ENCODE results near the gene RECQL5. TPM values are rescaled to one million over a fixed set of nuclear protein-coding genes. Genes with fewer than 3 reads are reported as not detected.

Gene RECQL5
- polyA plus RNA-seq, 1 donor (not counting 4 experiments of a cell fraction or from before 2014, with no cell fraction given), result 11.9 TPM

- TF ChIP-seq EZH2 (IDR thresholded peaks at IDR 0.05; ENCODE audit: low read length) (no peak), CTCF (optimal IDR thresholded peaks at IDR 0.05 in 1 of 3, IDR thresholded peaks at IDR 0.05 in 1 of 3, conservative IDR thresholded peaks at IDR 0.05 in 1 of 3; ENCODE audit: extremely low read depth in 1 of 3, insufficient read depth in 2 of 3, low read length in 3 of 3) (no peak)
- Histone ChIP-seq H3K27ac (ENCODE audit: control insufficient read depth, insufficient read depth, low read length) (no peak overlapping the region), H3K4me1 (ENCODE audit: control insufficient read depth, extremely low read depth, insufficient read depth, low read length) (no peaks in the 10 kb centered on the region), H3K4me3 (ENCODE audit: control insufficient read depth in 2 of 3, extremely low read depth in 1 of 3, insufficient read depth in 2 of 3, low read depth in 1 of 3, low read length in 3 of 3) (no peak overlapping the region), H3K27me3 (ENCODE audit: control insufficient read depth, extremely low read depth, insufficient read depth, low read length) (peaks cover 11% of the 10 kb centered on the region), H3K4me2 (ENCODE audit: control insufficient read depth, extremely low read depth, insufficient read depth, low read depth, low read length) (no peak overlapping the region), H3K9me1 (ENCODE audit: control insufficient read depth, extremely low read depth, insufficient read depth, low read length) (no peaks in the 10 kb centered on the region), H3K9me3 (ENCODE audit: control insufficient read depth, low read depth, low read length) (no peaks in the 10 kb centered on the region), H4K20me1 (ENCODE audit: control insufficient read depth, extremely low read depth, insufficient read depth, low read length) (no peaks in the 10 kb centered on the region), H3K79me2 (ENCODE audit: control insufficient read depth, insufficient read depth, low read length) (no peaks in the 10 kb centered on the region), H3K9ac (ENCODE audit: control insufficient read depth, extremely low read depth, insufficient read depth, low read length) (no peak overlapping the region), H3K36me3 (ENCODE audit: control insufficient read depth in 2 of 2, extremely low read depth in 1 of 2, insufficient read depth in 2 of 2, low read length in 2 of 2) (no peaks in the 10 kb centered on the region), H2AFZ (ENCODE audit: control insufficient read depth, low read length) (no peak overlapping the region)
- DNase-seq (ENCODE audit: low read depth, low spot score) (no peak), FAIRE-seq (no peak)
- dilution Hi-C loops (cut with MboI; ENCODE audit: extremely low pct_ligation_motif_present, low sequenced_read_pairs), result no loop called here
These were observed 52.2 kb downstream of the RECQL5 start for GRCh38 chr17:75614556-75615270.

GRCh38 chr17:75614006-75614405 is 52.9 kb downstream of the RECQL5 start:
- Histone ChIP-seq H3K27me3 (ENCODE audit: control insufficient read depth, extremely low read depth, insufficient read depth, low read length) (peaks cover 5% of the 10 kb centered on the region), H3K4me3 (ENCODE audit: control insufficient read depth in 2 of 3, extremely low read depth in 1 of 3, insufficient read depth in 2 of 3, low read depth in 1 of 3, low read length in 3 of 3) (no peak overlapping the region), H3K4me1 (ENCODE audit: control insufficient read depth, extremely low read depth, insufficient read depth, low read length) (no peaks in the 10 kb centered on the region), H2AFZ (ENCODE audit: control insufficient read depth, low read length) (no peak overlapping the region), H3K9me1 (ENCODE audit: control insufficient read depth, extremely low read depth, insufficient read depth, low read length) (no peaks in the 10 kb centered on the region), H3K9me3 (ENCODE audit: control insufficient read depth, low read depth, low read length) (no peaks in the 10 kb centered on the region), H3K4me2 (ENCODE audit: control insufficient read depth, extremely low read depth, insufficient read depth, low read depth, low read length) (no peak overlapping the region), H3K9ac (ENCODE audit: control insufficient read depth, extremely low read depth, insufficient read depth, low read length) (no peak overlapping the region), H3K27ac (ENCODE audit: control insufficient read depth, insufficient read depth, low read length) (no peak overlapping the region), H4K20me1 (ENCODE audit: control insufficient read depth, extremely low read depth, insufficient read depth, low read length) (no peaks in the 10 kb centered on the region), H3K79me2 (ENCODE audit: control insufficient read depth, insufficient read depth, low read length) (no peaks in the 10 kb centered on the region), H3K36me3 (ENCODE audit: control insufficient read depth in 2 of 2, extremely low read depth in 1 of 2, insufficient read depth in 2 of 2, low read length in 2 of 2) (no peaks in the 10 kb centered on the region)
- DNase-seq (ENCODE audit: low read depth, low spot score) (no peak), FAIRE-seq (no peak)
- peak in 1 of 3 experiments; percentile 17 for TF ChIP-seq CTCF (optimal IDR thresholded peaks at IDR 0.05 in 1 of 3, IDR thresholded peaks at IDR 0.05 in 1 of 3, conservative IDR thresholded peaks at IDR 0.05 in 1 of 3; ENCODE audit: extremely low read depth in 1 of 3, insufficient read depth in 2 of 3, low read length in 3 of 3)
- no peak for TF ChIP-seq EZH2 (IDR thresholded peaks at IDR 0.05; ENCODE audit: low read length)
- dilution Hi-C loops (cut with MboI; ENCODE audit: extremely low pct_ligation_motif_present, low sequenced_read_pairs), result no loop called here
